ENCODE data around the gene NAT10.
"Not testable (repeated sequence)": the region's sequence is repeated elsewhere in the genome, so short reads cannot be mapped to it uniquely, and the experiment has no call there.

NAT10 gene

GRCh38 chr11:34166806-34167740 is 61.6 kb downstream of the NAT10 start:
- no peak for DNase-seq (ENCODE audit: low read depth in 2 of 3, low spot score in 1 of 3)

- DNase-seq (ENCODE audit: low read depth in 2 of 3, low spot score in 1 of 3): no peak
Observed at GRCh38 chr11:34167961-34168360, 62.5 kb downstream of the NAT10 start.

GRCh38 chr11:34168642-34169420 is 63.4 kb downstream of the NAT10 start:
- no peak for DNase-seq (ENCODE audit: low read depth in 2 of 3, low spot score in 1 of 3)

- no peak for DNase-seq (ENCODE audit: low read depth in 2 of 3, low spot score in 1 of 3)
Observed at GRCh38 chr11:34169686-34170085, 64.3 kb downstream of the NAT10 start.

GRCh38 chr11:34173050-34173449 is 67.6 kb downstream of the NAT10 start:
- DNase-seq (ENCODE audit: low read depth in 2 of 3, low spot score in 1 of 3): no peak

GRCh38 chr11:34174412-34175041 is 69.1 kb downstream of the NAT10 start:
- DNase-seq (ENCODE audit: low read depth in 2 of 3, low spot score in 1 of 3): peak; percentile 57 to 79 (median 79)

- no peak for DNase-seq (ENCODE audit: low read depth in 2 of 3, low spot score in 1 of 3)
Observed at GRCh38 chr11:34175284-34176019, 70.0 kb downstream of the NAT10 start.

- no peak for DNase-seq (ENCODE audit: low read depth in 2 of 3, low spot score in 1 of 3)
Observed at GRCh38 chr11:34176751-34177209, 71.4 kb downstream of the NAT10 start.

GRCh38 chr11:34178209-34178821 is 72.9 kb downstream of the NAT10 start:
- no peak for DNase-seq (ENCODE audit: low read depth in 2 of 3, low spot score in 1 of 3)

- DNase-seq (ENCODE audit: low read depth in 2 of 3, low spot score in 1 of 3): no peak
Observed at GRCh38 chr11:34179026-34179675, 73.7 kb downstream of the NAT10 start.

- no peak for DNase-seq (ENCODE audit: low read depth in 2 of 3, low spot score in 1 of 3)
Observed at GRCh38 chr11:34180040-34180813, 74.8 kb downstream of the NAT10 start.

- not testable (repeated sequence) for DNase-seq (ENCODE audit: low read depth in 2 of 3, low spot score in 1 of 3)
Observed at GRCh38 chr11:34180814-34181165, 75.4 kb downstream of the NAT10 start.

- DNase-seq (ENCODE audit: low read depth in 2 of 3, low spot score in 1 of 3): no peak
Observed at GRCh38 chr11:34181251-34181650, 75.8 kb downstream of the NAT10 start.

GRCh38 chr11:34181856-34182405 is 76.5 kb downstream of the NAT10 start:
- no peak for DNase-seq (ENCODE audit: low read depth in 2 of 3, low spot score in 1 of 3)

- no peak for DNase-seq (ENCODE audit: low read depth in 2 of 3, low spot score in 1 of 3)
Observed at GRCh38 chr11:34182425-34182824, 77.0 kb downstream of the NAT10 start.

- no peak for DNase-seq (ENCODE audit: low read depth in 2 of 3, low spot score in 1 of 3)
Observed at GRCh38 chr11:34182921-34183685, 77.7 kb downstream of the NAT10 start.

GRCh38 chr11:34183848-34184391 is 78.5 kb downstream of the NAT10 start:
- no peak for DNase-seq (ENCODE audit: low read depth in 2 of 3, low spot score in 1 of 3)

- no peak for DNase-seq (ENCODE audit: low read depth in 2 of 3, low spot score in 1 of 3)
Observed at GRCh38 chr11:34184505-34185015, 79.1 kb downstream of the NAT10 start.

Measured in stimulated activated CD4-positive, alpha-beta T cell treated with anti-CD3 and anti-CD28 coated beads, Interleukin-12 subunit alpha, Interleukin-12 subunit beta, amount 100 ng/mL, for 48 hours (primary cell).